Renal cortex interstitium (tissue), 11 donors: ENCODE results near the gene TOP2A. TPM values are rescaled to one million over a fixed set of nuclear protein-coding genes. Genes with fewer than 3 reads are reported as not detected.

Source experiments
- DNase-seq, 11 donors: peaks; one replicate each; pipeline ENCODE4 v3.0.0-alpha.2; 2013; ENCODE audit warnings: low read depth in 9 of 11, low spot score in 4 of 11; ENCODE audit errors: extremely low read depth in 1 of 11
- polyA plus RNA-seq, 3 donors: library from polyadenylated mRNA; unstranded; fragments of 120-200 nt; gene quantifications; one replicate each; pipeline ENCODE4 v1.2.1, GENCODE V29; 2013; ENCODE audit not compliant: insufficient read length in 3 of 3

The TOP2A gene
- polyA plus RNA-seq, 3 donors: 154 to 213 (median 186) TPM

DNA sequence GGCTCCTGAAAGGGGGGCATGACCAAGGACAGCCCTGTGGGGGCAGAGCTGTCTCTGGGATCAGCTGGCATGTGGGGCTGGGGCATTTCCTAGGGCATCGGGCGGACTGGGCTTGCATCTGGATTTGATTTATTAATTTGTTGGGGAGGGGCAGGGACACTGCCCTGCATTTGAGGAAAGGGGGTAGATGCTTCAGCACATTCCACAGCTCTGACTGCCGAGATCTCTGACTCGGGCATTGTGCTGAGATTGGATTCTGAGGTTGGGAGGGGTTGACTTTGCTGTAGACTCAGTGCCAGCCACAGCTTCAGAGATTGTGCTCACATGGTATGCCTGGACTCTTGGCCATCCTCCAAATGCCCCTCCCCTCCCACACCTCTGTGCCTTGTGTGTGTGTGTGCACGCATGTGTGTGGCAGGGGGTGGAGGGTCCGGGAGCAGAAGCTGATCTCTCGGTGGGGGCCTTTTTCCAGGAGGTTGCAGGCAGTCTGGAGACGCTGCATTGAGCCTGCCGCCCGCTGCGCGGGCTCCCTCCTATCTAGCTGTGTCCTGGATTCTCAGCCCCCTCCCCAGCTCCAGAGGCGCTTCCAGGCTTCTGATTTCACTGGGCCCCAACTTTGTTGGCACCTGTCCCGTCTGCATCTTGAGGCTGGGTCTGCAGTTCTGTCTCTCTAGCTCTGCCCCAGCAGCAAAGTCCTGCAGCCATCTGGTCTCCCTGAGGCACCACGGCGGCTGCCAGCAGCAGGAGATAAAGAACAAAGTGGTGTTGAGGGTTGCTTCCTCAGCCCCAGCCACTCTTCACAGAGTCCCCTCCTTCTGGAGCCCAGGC is 40.5 kb upstream of the TOP2A start:
- DNase-seq: no peak

DNA sequence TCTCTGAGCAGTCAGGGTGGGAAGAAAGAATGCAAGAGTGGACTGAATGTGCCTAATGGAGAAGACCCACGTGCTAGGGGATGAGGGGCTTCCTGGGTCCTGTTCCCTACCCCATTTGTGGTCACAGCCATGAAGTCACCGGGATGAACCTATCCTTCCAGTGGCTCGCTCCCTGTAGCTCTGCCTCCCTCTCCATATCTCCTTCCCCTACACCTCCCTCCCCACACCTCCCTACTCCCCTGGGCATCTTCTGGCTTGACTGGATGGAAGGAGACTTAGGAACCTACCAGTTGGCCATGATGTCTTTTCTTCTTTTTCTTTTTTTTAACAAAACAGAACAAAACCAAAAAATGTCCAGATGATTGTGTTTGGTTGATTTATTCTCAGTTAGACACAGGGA is 39.7 kb upstream of the TOP2A start:
- DNase-seq: no peak

DNA sequence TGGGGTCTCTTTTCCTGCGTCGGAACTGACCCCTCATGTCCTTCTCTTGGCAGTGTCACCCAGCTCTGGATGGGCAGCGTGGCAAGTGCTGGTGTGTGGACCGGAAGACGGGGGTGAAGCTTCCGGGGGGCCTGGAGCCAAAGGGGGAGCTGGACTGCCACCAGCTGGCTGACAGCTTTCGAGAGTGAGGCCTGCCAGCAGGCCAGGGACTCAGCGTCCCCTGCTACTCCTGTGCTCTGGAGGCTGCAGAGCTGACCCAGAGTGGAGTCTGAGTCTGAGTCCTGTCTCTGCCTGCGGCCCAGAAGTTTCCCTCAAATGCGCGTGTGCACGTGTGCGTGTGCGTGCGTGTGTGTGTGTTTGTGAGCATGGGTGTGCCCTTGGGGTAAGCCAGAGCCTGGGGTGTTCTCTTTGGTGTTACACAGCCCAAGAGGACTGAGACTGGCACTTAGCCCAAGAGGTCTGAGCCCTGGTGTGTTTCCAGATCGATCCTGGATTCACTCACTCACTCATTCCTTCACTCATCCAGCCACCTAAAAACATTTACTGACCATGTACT is 38.8 kb upstream of the TOP2A start:
- no peak for DNase-seq

- DNase-seq: no peak
These were observed 36.9 kb upstream of the TOP2A start for GRCh38 chr17:40454613-40454995.

DNA sequence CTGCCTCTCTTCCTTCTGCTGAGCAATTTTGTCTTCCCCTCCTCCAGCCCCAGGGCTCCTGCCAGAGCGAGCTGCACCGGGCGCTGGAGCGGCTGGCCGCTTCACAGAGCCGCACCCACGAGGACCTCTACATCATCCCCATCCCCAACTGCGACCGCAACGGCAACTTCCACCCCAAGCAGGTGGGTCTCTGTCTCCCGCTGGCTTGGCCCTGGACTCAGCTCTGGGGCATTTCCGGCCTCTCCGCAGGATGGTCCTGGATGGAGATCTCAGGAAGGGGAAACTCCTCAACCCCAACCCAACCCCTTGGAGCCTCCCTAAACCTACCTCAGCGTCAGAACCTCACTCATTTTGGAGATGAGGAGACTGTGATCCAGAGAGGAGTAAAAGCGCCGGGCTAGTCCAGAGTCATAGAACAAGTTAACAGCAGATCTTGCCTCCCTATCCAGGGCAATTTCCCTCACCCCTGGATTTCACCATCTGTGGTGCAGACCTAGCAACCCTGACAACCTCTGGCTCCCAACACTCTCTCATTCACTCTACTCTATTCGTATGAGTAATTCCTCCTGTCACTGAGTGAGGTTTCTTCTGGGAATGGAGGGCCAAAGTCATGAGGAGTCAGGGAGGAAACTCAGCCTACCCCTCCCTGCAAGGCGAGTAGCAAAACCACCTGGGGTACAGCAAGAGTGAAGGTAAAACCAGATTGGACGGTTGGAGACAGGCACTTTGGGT is 36.4 kb upstream of the TOP2A start:
- DNase-seq: no peak

DNA sequence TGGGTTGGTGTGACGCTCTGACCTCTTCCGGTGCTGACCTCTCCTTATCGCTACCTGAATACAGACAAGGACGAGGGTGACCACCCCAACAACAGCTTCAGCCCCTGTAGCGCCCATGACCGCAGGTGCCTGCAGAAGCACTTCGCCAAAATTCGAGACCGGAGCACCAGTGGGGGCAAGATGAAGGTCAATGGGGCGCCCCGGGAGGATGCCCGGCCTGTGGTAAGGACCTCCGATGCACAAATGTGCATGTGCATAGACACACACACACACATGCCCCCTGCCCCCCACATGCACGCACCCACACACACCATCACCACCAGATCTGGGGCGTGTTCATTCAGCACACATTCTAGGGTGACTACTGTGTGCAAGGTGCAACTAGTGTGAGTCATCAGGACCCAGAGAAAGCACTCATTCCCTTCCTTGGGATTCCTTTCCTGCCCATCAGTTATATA is 35.3 kb upstream of the TOP2A start:
- no peak for DNase-seq

DNA sequence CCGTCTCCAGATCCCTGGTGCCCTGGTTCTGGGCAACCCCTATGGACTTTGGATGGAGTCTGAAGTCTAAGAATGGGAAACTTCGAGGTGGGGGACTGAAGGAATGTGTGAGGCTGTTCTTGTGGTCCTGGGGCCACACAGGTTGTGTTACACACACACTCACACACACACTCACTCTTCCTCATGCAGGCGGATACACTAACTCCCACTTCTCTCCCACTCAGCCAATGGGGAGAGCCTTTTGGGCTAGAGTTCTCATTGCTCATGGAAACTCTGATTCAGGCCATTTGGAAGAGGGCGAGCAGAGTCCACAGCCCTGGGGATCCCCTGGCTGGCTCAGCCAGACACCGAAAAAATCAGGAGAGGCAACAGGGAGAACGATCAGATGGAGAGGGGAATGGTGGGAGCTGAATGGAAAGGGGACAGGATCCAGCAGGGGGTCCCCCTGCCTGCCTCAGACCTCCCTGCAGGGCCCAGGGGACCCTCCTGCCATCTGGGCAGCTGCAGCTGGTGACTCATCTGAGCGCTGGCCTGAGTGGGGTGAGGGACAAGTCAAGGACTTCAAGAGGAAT is 34.6 kb upstream of the TOP2A start:
- no peak for DNase-seq

DNA sequence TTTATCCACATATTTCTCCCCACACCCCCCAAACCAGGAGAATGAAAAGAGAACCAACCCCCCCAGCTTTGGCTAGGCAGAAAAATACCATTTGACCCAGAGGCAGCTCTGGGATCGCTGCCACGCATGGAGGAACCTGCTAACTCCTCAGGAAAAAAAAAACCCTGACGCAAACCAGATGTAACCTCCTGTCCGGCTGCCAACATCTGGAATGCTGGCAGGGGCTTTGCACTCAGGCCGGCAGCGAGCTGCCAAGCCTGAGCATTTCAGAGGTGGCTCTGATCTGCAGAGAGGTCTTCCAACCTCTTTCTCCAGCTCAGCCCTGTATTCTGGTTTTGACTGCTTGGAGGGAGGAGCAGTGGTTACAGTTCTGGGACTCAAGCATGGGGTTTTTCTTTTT is 33.7 kb upstream of the TOP2A start:
- no peak for DNase-seq

- DNase-seq: no peak
These were observed 32.5 kb upstream of the TOP2A start for GRCh38 chr17:40450175-40450574.

DNA sequence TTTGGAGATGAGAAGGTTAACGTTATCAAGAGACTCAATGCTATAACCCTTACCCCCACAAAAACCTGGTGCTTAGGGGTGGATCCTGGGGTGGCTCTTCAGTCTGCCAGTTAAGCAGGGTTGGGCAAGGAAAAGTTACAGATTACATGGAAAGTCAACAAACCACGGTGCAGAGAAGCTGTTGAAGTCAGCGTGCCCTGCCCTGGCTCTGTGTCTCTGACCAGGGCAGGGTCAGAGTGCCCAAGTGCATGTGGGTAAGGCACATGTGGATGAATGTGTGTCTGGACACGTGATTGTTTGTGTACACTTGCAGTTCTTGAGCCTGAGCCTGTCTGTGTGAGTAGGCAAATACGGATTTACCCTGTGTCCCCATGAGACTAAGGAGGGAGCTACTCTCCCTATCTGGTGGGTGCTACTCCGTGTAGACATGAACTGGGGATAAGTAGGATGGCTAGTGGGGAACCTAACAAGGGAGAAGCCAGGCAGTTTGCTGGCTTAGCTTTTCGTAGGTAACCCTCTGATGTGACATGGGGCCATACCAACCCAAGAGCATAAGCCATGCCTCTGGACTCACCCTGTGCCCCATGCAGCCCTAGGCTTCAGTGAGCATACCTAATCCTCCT is 31.1 kb upstream of the TOP2A start:
- no peak for DNase-seq

- DNase-seq: no peak
These were observed 30.5 kb upstream of the TOP2A start for GRCh38 chr17:40448213-40448638.

DNA sequence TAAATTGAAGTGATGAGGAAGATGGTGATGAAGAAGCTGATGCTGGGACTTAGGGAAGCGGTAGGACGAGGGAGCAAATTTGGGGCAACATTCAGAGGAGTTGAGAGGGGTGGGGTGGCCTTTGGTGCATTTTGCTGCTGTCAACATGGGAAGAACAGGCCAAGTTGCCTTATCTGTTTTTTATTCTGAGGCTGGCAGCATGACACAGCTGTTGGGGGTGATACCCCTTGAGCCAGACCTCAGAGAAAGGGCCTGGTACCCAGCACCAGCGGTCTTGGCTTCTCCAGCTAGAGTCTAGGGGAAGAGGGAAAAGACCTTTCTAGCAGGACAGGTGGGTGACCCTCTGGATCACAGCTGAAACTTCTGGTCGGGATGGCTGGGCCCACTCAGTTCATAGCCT is 30.1 kb upstream of the TOP2A start:
- no peak for DNase-seq

DNA sequence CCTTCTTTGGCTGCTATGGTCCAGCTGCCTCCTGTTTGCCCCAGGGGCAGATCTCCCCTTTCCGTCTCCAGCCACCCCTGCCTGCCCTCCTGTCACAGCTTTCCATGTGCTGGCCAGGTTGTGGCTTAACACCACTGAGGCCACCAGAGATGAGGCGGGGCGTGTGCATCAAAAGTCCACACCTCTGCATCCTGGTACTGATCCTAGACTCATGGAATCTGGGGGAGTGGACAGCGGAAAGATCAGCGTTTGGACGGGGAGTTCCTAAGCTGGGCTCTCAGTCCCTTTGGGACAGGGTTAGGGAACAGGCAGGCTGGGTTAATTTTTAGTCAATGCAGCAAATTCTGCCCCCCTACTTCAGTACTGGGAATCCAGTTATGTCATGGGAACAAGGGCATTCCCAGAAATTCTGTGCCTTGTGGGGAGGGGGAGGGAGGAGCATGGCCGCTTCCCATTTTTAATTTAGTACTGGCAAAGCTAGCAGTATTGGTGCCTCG is 29.5 kb upstream of the TOP2A start:
- no peak for DNase-seq

DNA sequence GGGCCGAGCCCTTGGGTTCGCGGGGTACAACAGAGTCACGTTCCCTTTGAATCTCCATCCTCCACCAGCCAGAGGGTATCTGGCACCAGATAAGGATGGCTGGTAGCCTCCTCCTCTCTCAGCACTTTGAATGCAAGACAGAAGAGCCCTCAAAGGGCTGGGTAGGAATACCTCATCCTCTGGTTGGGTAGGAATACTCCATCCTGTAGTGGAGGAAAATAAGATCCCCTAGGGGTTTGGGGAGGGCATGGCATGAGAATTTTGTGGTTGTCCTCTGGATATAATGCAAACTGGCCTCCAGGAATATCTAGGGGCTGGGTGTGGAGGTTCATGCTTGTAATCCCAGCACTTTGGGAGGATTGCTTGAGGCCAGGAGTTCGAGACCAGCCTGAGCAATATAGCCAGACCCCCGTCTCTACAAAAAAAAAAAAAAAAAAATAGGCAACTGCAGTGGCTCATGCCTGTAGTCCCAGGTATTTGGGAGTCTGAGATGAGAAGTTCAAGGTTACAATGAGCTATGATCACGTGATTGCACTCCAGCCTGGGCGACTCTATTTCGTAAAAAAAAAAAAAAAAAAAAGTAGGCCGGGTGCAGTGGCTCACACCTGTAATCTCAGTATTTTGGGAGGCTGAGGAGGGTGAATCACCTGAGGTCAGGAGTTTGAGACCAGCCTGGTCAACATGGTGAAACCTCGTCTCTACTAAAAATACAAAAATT is 28.2 kb upstream of the TOP2A start:
- no peak for DNase-seq

GRCh38 chr17:40443988-40444899 is 26.5 kb upstream of the TOP2A start:
- no peak for DNase-seq

DNA sequence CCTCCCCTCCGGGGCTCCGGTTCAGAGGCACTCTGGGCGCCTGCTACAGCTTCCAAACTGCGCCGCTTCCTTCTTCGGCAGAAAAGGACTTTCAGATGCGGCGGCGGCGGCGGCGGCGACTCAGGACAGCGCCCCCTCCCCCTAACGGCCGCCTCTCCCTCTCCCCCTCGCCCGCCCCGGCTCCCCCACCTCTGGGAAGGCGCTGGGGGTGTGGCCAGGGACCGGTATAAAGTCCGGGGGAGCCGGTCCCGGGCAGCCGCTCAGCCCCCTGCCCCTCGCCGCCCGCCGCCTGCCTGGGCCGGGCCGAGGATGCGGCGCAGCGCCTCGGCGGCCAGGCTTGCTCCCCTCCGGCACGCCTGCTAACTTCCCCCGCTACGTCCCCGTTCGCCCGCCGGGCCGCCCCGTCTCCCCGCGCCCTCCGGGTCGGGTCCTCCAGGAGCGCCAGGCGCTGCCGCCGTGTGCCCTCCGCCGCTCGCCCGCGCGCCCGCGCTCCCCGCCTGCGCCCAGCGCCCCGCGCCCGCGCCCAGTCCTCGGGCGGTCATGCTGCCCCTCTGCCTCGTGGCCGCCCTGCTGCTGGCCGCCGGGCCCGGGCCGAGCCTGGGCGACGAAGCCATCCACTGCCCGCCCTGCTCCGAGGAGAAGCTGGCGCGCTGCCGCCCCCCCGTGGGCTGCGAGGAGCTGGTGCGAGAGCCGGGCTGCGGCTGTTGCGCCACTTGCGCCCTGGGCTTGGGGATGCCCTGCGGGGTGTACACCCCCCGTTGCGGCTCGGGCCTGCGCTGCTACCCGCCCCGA is 25.7 kb upstream of the TOP2A start, which contains the start of gene IGFBP4:
Gene IGFBP4 (plus strand): TSS at position 255 of the 792 bp plus-strand sequence. CDS start 286 bp downstream, at position 541.
- peak in 5 of 11 donors; percentile 54 to 78 (median 76) for DNase-seq
